ENCODE results near the gene ACACB.

The ACACB gene

DNA sequence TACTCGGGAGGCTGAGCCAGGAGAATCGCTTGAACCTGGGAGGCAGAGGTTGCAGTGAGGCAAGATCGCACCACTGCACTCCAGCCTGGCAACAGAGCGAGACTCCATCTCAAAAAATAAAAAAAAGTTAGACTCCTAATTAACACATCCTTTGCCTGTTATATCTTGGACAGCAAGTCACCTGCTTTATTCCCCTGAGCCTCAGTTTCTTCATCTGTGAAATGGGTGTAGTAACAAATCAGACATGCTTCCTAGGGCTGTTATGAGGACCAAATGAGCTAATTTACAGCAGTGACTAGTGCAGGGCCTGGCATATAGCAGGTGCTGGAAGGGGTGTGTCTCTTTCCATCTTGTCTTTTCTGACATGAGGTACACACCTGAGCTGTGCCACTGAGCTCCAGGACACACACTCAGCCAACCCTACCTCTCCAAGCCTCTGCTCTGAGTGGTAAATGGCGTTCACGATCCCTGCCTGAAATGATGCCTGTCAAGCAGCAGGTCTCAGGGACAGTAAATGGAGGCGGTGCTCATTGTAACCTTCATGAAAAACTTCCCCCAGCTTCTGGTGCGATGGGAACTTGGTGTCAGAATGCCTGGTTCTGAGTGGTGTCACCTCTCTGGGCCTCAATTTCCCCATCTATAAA, 161.0 kb downstream of the ACACB start:
- DNase-seq = no peak

- no peak for DNase-seq
Measured at GRCh38 chr12:109277899-109278762, 161.7 kb downstream of the ACACB start.

- DNase-seq = no peak
Measured at GRCh38 chr12:109278912-109279311, 162.5 kb downstream of the ACACB start.

DNA sequence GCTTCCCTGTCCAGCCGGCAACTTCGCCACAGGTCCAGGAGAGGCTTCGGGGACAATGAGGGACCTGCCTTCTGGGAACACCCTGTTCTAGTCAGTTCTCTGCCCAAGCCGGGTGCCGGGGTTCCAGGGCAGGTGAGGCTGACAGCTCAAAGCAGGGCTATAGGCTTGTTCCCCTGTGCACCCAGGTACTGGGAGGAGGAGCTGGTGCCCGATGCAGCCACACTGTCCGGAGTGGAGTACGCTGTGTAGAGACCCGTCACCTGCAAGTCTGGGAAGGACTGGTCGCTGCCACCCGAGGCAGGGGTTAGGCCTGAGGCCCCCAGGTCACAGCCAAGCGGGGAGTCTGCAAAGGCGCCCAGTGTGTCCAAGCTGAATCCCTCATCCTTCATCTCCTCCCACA, 163.1 kb downstream of the ACACB start:
- DNase-seq = no peak

DNA sequence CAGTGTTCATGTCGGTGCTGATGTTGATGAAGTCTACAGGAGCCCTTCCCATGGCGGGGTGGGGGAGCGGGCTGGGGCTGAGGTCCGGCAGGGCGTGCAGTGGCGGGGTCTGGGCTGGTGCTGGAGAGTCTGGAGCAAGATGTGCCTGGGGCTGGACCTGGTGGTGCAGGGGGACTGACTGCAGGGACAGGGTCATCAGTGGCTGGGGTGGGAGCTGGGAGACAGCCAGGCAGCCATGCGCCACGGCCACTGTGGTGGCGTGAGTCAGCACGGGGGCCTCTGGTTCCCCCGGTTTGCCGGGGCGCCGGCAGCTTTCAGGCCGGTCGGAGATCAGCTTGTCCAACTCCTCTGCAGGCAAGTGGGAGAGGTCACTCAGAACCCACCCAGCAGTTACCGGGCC, 165.1 kb downstream of the ACACB start:
- no peak for DNase-seq

GRCh38 chr12:109284392-109284791, 168.0 kb downstream of the ACACB start:
- DNase-seq = no peak

DNA sequence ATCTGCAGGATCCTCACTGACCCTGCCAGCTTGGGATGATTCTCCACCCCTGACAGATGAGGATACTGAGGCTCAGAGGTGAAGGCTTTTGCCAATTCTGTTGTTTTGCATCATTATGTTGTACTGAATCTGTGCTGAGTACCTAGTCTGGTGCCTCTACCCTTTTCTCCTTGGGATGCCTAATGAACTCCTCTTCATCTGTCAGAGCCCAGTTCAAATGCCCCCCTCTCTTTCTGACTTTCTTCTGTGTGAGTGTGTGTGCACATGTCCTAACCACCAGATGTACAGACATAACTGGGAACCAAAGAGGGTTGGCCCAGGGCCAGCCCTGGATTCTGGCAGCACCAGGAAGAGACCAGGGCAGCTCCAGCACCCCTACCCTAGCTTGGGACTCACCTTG, 169.9 kb downstream of the ACACB start:
- no peak for DNase-seq

DNA sequence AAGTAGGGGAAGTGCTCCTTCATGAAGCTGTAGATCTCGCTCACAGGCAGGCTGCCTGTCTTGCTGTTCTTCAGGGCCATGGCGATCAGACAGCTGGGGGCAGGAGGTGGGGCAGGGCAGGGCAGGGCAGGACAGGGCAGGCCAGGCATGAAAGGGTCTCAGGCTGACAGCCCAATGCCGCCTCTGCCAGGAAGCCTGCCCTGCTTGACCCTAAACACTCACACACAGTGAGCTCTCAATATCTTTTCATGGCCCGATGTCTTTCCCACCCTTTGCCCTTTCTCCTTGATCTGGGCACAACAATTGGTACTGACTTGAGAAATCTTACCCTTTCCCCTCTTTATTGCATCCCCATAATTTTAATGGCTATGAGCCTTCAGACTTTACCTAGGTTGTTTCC, 170.3 kb downstream of the ACACB start:
- DNase-seq = no peak

DNA sequence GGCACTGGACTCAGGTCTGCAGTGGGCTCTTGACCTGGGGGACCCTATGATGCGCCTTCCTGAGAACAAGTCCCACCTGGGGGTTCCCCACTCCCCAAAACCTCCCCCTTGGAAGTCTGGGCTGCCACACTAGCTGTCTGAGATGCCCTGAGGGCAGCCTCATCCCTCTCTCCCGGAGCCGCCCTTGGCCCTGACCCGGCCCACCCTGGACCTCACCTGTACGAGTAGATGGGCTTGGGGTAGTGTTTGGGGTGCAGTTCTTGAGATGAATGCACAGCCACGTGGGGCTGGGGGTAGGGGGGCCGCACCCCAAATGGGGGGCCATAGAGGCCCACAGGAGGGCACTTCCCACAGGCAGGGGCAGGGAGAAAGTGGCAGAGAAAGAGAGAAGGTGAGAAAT, 170.8 kb downstream of the ACACB start:
- no peak for DNase-seq

- no peak for DNase-seq
Measured at GRCh38 chr12:109287811-109288469, 171.6 kb downstream of the ACACB start.

DNA sequence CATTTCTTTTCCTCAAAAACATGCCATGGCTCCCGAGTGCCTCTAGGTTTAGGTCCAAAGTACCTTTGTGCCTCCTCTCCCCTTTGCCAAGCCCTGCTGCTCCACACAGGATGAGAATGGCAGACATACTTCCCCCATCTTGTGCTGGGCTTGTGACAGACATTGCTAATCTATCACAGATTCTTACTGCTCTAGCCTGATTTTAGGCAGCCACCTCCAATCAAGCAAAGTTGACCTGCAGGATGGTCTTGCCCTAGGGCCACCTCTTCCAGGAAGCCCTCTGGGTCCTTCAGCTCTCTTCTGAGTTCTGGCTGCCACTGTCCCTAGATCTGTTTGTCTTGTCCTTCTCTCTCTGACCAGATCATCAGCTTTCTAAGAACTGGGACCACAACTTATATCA, 172.2 kb downstream of the ACACB start:
- no peak for DNase-seq

- no peak for DNase-seq
Measured at GRCh38 chr12:109289004-109289403, 172.6 kb downstream of the ACACB start.

- no peak for DNase-seq
Measured at GRCh38 chr12:109289551-109289950, 173.2 kb downstream of the ACACB start.

DNA sequence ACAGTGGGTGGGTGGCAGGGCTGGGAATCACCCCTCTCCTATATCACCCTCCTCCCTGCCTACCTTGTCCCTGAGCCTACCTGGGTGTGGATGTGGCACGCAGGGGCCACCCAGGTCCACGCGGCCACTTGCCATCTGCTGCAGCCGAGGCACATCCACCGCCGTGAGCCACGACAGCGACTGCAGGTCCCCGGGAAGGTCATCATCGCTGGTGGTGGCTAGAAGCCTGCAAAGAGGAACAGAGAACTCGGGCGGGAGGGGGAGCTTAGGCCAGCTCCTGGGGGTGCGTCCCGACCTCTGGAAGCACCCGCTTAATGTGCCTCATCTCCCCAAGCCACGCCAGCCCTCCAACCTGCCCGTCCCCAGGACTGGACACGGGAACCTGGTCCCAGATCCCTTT, 173.7 kb downstream of the ACACB start:
- DNase-seq = no peak

DNA sequence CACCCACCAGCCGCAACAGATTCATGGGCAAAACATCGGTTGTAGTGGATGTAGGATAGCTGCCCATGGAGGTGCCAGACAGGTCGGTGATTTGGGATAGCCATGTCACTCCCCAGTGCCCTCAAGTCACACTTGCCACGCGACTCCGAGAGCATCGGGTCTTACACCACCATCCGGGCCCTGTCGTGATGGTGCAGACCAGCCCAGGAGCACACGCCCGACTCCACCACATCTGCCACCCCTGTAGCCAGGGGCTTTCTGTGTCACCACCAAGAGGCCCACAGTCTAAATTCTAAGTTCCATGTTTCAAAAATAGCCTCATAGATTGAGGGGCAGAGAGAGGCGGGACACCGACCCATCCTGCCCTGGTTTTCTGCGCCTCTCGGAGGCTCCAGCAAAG, 174.7 kb downstream of the ACACB start:
- DNase-seq = no peak

DNA sequence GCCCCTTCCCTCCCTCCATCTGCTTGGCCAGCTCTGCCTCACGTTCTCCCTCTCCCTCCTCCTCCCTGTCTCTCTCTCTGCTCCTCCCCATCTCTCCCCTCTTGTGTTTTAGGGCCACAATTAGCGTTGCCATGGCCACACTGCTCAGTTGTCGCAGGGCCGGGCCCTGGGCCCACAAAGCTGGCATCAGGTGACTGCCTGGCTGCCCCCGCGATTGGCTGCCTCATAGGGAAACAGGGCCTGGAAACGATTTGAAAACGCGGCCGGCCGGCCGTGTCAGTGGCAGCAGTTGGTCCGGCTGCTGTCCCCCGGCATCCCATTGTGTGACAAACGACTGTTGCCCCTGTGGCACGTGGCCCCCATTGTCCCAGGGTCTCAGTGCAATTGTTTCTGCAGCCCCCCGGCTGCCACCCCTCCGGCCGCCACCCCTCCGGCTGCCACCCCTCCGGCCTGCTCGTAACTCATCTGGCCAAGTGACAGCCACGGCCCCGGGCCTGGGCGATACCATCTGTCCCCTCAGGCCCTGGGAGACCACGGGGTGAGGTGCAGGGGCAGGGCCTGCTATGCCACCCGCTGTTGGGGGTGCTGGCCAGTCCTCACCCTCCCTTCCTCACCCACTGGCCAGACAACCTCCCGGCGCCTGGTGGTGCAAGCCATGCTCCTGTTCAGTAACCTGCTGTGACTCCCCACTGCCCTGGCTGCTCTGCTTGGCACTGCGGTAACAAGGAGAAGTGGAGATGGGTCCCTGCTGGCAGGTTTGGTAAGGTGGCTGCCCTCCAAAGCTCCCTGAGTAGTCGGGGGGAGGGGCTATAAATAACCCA, 175.3 kb downstream of the ACACB start:
- DNase-seq = peak in 50 of 51 donors; percentile 11 to 92 (median 76)

DNA sequence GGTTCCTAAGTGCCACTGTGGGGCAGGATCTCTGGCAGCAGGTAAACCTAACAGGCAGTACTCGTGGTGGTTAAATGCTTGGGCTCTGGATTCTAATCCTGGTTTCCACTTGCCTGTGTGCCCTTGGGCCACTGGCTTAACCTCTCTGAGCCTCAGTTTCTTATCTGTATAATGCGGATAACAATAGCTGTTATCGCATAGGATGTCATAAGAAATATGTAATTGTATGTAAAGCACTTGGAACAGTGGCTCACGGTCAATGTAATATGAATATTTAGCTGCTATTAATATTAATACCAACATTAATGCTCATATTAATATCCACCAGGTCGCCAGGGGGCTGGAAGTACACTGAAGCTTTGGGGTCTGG, 175.9 kb downstream of the ACACB start:
- no peak for DNase-seq

- no peak for DNase-seq
Measured at GRCh38 chr12:109293106-109293505, 176.7 kb downstream of the ACACB start.

- DNase-seq = no peak
Measured at GRCh38 chr12:109294286-109294796, 178.0 kb downstream of the ACACB start.

GRCh38 chr12:109295764-109296425, 179.5 kb downstream of the ACACB start:
- DNase-seq = no peak

GRCh38 chr12:109296431-109296830, 180.0 kb downstream of the ACACB start:
- no peak for DNase-seq

All from hypothalamus (tissue), 51 donors.